Measurements from ENCODE around the gene FBN2. TPM values are rescaled to one million over a fixed set of nuclear protein-coding genes. Genes with fewer than 3 reads are reported as not detected.

FBN2 gene
- total RNA-seq, 1 experiment from 2014 or later: 1.6 TPM

DNA sequence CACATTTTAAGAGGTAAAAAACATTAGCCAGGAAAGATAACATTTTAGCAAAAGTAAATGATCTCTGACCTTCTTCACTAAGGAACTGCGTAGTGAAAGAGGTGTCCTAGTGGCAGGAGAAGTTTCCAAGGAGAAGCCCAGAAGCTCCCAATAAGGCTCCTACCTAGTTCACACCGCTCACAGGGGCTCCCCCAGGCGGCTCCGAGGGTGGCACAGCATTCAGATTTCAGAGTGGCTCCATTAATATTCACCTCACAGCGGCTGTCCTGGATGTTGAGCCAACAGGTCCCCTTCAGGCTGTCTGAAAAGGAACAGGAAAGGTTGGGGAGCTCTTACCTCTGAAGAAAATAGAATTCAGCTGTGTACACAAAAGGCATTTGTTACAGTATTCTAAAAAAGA lies 187.3 kb downstream of the FBN2 start:
- DNase-seq (ENCODE audit: low spot score): no peak
- TF ChIP-seq, protein P1, sequence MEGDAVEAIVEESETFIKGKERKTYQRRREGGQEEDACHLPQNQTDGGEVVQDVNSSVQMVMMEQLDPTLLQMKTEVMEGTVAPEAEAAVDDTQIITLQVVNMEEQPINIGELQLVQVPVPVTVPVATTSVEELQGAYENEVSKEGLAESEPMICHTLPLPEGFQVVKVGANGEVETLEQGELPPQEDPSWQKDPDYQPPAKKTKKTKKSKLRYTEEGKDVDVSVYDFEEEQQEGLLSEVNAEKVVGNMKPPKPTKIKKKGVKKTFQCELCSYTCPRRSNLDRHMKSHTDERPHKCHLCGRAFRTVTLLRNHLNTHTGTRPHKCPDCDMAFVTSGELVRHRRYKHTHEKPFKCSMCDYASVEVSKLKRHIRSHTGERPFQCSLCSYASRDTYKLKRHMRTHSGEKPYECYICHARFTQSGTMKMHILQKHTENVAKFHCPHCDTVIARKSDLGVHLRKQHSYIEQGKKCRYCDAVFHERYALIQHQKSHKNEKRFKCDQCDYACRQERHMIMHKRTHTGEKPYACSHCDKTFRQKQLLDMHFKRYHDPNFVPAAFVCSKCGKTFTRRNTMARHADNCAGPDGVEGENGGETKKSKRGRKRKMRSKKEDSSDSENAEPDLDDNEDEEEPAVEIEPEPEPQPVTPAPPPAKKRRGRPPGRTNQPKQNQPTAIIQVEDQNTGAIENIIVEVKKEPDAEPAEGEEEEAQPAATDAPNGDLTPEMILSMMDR (conservative IDR thresholded peaks at IDR 0.05; ENCODE audit: low read depth, low read length): no peak
- no peak for TF ChIP-seq EZH2 (IDR thresholded peaks at IDR 0.05; ENCODE audit: borderline replicate concordance, low read depth, low read length, poor library complexity, severe bottlenecking)
- intact Hi-C loops (cut with micrococcal nuclease; ENCODE audit: unreplicated experiment): no loop called here
- H3K9me3 ChIP-seq (ENCODE audit: low read depth, low read length, poor library complexity, severe bottlenecking): no peaks in the 10 kb centered on the region
- ChIA-PET CTCF (no interaction called here), POLR2A (ENCODE audit: low non-redundant PET) (no interaction called here)
- no peak overlapping the region for H3K4me3 ChIP-seq (ENCODE audit: low read depth, low read length, poor library complexity, severe bottlenecking)
- BruUV-seq (replicated peaks): no TSS peak
- H3K27ac ChIP-seq (ENCODE audit: low read depth, low read length, poor library complexity, severe bottlenecking): no peak overlapping the region
- no peaks in the 10 kb centered on the region for H3K36me3 ChIP-seq (ENCODE audit: insufficient read depth, low read length, poor library complexity, severe bottlenecking)
- no peaks in the 10 kb centered on the region for H3K4me1 ChIP-seq (ENCODE audit: insufficient read depth, low read length, poor library complexity, severe bottlenecking)
- H3K27me3 ChIP-seq (replicated peaks; ENCODE audit: insufficient read depth, low read depth, low read length, poor library complexity): peaks cover 8% of the 10 kb centered on the region

DNA sequence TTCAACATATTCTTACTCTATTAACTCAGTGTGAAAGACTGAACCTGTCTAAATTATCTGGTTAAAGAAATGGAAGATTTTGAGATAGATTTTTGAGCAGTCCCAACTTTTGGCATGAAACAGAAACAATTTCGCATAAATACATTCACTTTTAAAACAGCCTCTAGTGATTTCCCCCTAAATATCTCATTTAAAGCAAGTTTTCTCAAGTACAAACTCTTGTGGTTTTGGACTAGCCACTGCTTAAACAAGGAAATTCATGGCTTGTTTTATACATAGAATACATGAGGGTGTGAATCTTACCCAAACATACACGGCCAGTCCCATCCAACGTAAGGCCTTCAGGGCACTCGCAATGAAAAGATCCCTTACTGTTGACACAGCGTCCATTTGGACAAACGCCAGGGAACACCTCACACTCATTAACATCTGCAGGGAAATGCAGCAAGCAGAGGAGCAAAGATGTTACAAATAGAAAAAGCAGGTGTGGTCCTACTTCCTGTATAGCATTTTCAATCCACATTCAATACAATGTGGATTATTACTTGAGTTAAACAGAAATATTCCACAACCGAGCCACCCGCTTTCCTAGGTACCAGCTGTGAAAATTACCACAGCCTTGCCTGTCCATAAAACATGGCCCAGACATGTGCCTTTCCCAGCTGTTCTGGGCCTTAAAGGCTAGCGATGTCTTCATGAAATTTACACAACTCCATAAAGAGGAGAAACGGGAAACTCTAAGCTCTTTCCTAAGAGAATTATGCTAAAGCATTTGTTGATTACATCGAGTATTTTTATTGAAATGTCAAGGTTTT lies 188.8 kb downstream of the FBN2 start:
- H3K27ac ChIP-seq (ENCODE audit: low read depth, low read length, poor library complexity, severe bottlenecking): no peak overlapping the region
- H3K4me3 ChIP-seq (ENCODE audit: low read depth, low read length, poor library complexity, severe bottlenecking): no peak overlapping the region
- no peaks in the 10 kb centered on the region for H3K4me1 ChIP-seq (ENCODE audit: insufficient read depth, low read length, poor library complexity, severe bottlenecking)
- BruUV-seq (replicated peaks): no TSS peak
- TF ChIP-seq, protein P1 (conservative IDR thresholded peaks at IDR 0.05; ENCODE audit: low read depth, low read length): no peak
- TF ChIP-seq EZH2 (IDR thresholded peaks at IDR 0.05; ENCODE audit: borderline replicate concordance, low read depth, low read length, poor library complexity, severe bottlenecking): no peak
- POLR2A ChIA-PET (ENCODE audit: low non-redundant PET): no interaction called here
- intact Hi-C loops (cut with micrococcal nuclease; ENCODE audit: unreplicated experiment): no loop called here
- CTCF ChIA-PET: no interaction called here
- H3K9me3 ChIP-seq (ENCODE audit: low read depth, low read length, poor library complexity, severe bottlenecking): no peaks in the 10 kb centered on the region
- no peaks in the 10 kb centered on the region for H3K36me3 ChIP-seq (ENCODE audit: insufficient read depth, low read length, poor library complexity, severe bottlenecking)
- peaks cover 10% of the 10 kb centered on the region for H3K27me3 ChIP-seq (replicated peaks; ENCODE audit: insufficient read depth, low read depth, low read length, poor library complexity)
- DNase-seq (ENCODE audit: low spot score): peak; percentile 1

DNA sequence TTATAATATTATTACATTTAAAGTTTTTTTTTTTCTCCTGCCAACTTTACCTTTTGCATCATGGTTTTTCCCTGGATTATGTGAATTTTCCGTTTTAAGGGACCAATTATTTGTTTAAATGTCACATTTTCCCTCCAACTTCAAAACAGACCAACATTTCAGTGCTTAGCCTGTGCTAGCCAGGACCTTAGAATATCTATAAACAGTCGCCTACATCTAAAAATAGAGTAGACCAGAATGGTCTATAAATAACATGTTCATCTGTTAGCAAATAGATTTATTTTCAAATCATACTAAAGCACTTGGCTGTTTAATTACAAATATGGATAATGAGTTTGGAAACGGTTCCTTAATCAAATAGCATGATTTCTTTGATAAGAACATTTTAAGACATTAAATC lies 192.0 kb downstream of the FBN2 start:
- Histone ChIP-seq H3K36me3 (ENCODE audit: insufficient read depth, low read length, poor library complexity, severe bottlenecking) (no peaks in the 10 kb centered on the region), H3K9me3 (ENCODE audit: low read depth, low read length, poor library complexity, severe bottlenecking) (no peaks in the 10 kb centered on the region), H3K27me3 (replicated peaks; ENCODE audit: insufficient read depth, low read depth, low read length, poor library complexity) (peaks cover 10% of the 10 kb centered on the region), H3K27ac (ENCODE audit: low read depth, low read length, poor library complexity, severe bottlenecking) (no peak overlapping the region), H3K4me3 (ENCODE audit: low read depth, low read length, poor library complexity, severe bottlenecking) (no peak overlapping the region), H3K4me1 (ENCODE audit: insufficient read depth, low read length, poor library complexity, severe bottlenecking) (no peaks in the 10 kb centered on the region)
- no TSS peak for BruUV-seq (replicated peaks)
- DNase-seq (ENCODE audit: low spot score): no peak
- intact Hi-C loops (cut with micrococcal nuclease; ENCODE audit: unreplicated experiment): no loop called here
- CTCF ChIA-PET: no interaction called here
- POLR2A ChIA-PET (ENCODE audit: low non-redundant PET): no interaction called here
- no peak for TF ChIP-seq EZH2 (IDR thresholded peaks at IDR 0.05; ENCODE audit: borderline replicate concordance, low read depth, low read length, poor library complexity, severe bottlenecking)
- TF ChIP-seq, protein P1 (conservative IDR thresholded peaks at IDR 0.05; ENCODE audit: low read depth, low read length): no peak

Data from A673 (cell line).